PC-3 (cell line): ENCODE measurements around the gene FERD3L.

Source experiments
- CTCF ChIP-seq: fragments of 300-600 bp; sonication (generic); conservative IDR thresholded peaks from 2 replicates; pipeline ENCODE4 v1.5.1; 2017; ENCODE audit warnings: antibody characterized with exemption, low read depth, mild to moderate bottlenecking, low read length
- EZH2 ChIP-seq: fragments of 300-600 bp; sonication (generic); IDR thresholded peaks from one replicate; pipeline ENCODE4 v1.6.1; 2017; ENCODE audit warnings: antibody characterized with exemption, mild to moderate bottlenecking, low read length; ENCODE audit not compliant: unreplicated experiment
- EZH2phosphoT487 ChIP-seq: fragments of 300-600 bp; sonication (generic); IDR thresholded peaks from 2 replicates; pipeline ENCODE4 v1.6.1; 2018; ENCODE audit warnings: mild to moderate bottlenecking, antibody characterized with exemption, low read length, borderline replicate concordance

DNA sequence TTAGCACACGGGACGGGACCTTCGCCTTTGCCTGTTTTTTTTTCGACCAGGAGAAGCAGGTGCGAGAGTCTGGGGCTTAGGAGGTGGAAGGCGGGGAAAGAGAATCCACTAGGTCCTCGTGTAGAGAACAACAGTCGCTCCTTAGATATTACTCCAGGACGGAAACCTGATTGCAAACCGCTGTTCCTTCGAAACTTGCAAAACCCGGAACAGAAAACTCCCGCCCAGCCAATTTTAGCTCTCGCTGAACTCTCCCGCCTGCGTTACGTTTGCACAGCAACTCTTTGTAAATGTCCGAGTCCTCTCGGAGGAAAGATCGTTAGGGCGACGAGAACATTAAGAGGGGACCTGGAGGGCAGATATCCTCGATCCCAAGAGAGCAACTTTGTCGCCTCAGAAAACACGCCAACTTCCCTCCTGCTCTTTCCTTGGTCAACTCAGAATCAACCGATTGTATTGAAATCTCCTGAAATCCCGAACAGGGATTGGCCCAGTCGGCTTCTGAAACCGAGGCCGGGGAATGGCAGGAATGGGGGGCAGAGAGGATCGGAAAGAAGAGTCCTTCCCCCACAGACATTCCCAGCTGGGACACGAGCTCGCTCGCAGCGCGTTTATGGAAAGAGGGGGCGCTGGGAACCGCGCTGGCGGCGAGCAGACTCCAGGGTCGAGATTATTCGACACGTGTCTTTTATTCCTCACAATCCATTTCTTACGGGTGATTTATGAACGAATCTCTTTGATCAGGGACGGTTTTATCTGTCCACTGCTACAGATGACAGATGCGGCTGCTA lies 37.7 kb downstream of the FERD3L start:
- no peak for TF ChIP-seq CTCF
- no peak for TF ChIP-seq EZH2
- no peak for TF ChIP-seq EZH2phosphoT487
